PFSK-1 (cell line): ENCODE measurements around the gene TAS2R7.

Experiments used
- FOXP2 ChIP-seq: optimal IDR thresholded peaks from 2 replicates; pipeline ENCODE3; 2011; ENCODE audit warnings: borderline replicate concordance, control low read depth, inconsistent platforms; ENCODE audit not compliant: insufficient read depth; ENCODE audit errors: extremely low read length, extremely low read depth
- POLR2AphosphoS5 ChIP-seq: IDR thresholded peaks from 2 replicates; pipeline ENCODE4 v1.6.1; 2012; ENCODE audit warnings: low read depth, mild to moderate bottlenecking, control low read depth, low read length, moderate library complexity
- SIN3A ChIP-seq: IDR thresholded peaks from 2 replicates; pipeline ENCODE4 v1.6.1; 2012; ENCODE audit warnings: mild to moderate bottlenecking, low read length, moderate library complexity, borderline replicate concordance; ENCODE audit not compliant: insufficient read depth
- TAF1 ChIP-seq: IDR thresholded peaks from 2 replicates; pipeline ENCODE4 v1.6.1; 2012; ENCODE audit warnings: low read length, control low read depth, borderline replicate concordance; ENCODE audit not compliant: insufficient read depth
- TF ChIP-seq, protein P1 (sequence below), 2 experiments: IDR thresholded peaks; 2 replicates each; pipeline versions ENCODE4 v1.6.1 to v1.8.0; 2011 to 2012; ENCODE audit warnings: low read depth in 2 of 2, low read length in 2 of 2, control low read depth in 1 of 2, inconsistent platforms in 1 of 2, mild to moderate bottlenecking in 1 of 2, moderate library complexity in 1 of 2; ENCODE audit not compliant: insufficient read depth in 1 of 2

Gene TAS2R7

DNA sequence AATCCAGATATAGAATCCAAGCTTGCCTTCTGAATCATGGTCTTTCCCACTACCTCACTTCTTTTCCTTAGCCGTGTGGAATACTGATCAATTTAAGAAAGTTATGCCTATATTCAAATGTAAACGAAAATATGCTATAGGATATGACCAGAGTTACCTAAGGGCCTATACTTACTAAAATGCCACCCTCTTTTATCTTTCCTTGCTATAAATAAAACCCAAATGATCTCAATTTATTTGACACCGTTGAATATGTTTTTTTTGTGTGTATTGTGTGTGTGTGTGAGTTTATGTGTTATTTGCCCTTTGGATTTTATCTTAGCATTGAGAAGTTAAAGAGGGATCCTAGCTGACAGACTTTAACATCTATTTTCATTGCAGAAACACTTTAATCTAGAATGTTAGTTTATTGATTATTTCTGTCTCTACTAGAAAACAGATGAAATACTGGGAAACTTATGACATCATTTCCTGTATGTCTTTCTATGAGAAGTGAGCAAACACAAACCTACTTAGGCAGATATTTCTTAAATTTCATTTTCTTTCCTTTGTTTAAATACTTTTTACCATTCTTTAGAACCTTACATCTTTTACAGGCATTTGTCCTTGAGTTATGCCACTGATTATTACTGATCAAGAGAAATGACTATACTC lies 9.6 kb upstream of the TAS2R7 start:
- TF ChIP-seq TAF1, result no peak
- TF ChIP-seq FOXP2, result no peak
- no peak for TF ChIP-seq POLR2AphosphoS5
- no peak for TF ChIP-seq SIN3A
- TF ChIP-seq, protein P1, sequence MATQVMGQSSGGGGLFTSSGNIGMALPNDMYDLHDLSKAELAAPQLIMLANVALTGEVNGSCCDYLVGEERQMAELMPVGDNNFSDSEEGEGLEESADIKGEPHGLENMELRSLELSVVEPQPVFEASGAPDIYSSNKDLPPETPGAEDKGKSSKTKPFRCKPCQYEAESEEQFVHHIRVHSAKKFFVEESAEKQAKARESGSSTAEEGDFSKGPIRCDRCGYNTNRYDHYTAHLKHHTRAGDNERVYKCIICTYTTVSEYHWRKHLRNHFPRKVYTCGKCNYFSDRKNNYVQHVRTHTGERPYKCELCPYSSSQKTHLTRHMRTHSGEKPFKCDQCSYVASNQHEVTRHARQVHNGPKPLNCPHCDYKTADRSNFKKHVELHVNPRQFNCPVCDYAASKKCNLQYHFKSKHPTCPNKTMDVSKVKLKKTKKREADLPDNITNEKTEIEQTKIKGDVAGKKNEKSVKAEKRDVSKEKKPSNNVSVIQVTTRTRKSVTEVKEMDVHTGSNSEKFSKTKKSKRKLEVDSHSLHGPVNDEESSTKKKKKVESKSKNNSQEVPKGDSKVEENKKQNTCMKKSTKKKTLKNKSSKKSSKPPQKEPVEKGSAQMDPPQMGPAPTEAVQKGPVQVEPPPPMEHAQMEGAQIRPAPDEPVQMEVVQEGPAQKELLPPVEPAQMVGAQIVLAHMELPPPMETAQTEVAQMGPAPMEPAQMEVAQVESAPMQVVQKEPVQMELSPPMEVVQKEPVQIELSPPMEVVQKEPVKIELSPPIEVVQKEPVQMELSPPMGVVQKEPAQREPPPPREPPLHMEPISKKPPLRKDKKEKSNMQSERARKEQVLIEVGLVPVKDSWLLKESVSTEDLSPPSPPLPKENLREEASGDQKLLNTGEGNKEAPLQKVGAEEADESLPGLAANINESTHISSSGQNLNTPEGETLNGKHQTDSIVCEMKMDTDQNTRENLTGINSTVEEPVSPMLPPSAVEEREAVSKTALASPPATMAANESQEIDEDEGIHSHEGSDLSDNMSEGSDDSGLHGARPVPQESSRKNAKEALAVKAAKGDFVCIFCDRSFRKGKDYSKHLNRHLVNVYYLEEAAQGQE (IDR thresholded peaks at IDR 0.05; ENCODE audit: insufficient read depth in 1 of 2, low read depth in 2 of 2, low read length in 2 of 2), result no peak

- TF ChIP-seq, protein P1 (IDR thresholded peaks at IDR 0.05; ENCODE audit: insufficient read depth in 1 of 2, low read depth in 2 of 2, low read length in 2 of 2), result no peak
- TF ChIP-seq SIN3A, result no peak
- no peak for TF ChIP-seq FOXP2
- no peak for TF ChIP-seq POLR2AphosphoS5
- no peak for TF ChIP-seq TAF1
These were observed 7.6 kb upstream of the TAS2R7 start, which contains the start of gene TAS2R9 for GRCh38 chr12:10810068-10810467. TAS2R9 (minus strand) TSS chr12:10810168; CDS start chr12:10810075, 93 bp downstream.

DNA sequence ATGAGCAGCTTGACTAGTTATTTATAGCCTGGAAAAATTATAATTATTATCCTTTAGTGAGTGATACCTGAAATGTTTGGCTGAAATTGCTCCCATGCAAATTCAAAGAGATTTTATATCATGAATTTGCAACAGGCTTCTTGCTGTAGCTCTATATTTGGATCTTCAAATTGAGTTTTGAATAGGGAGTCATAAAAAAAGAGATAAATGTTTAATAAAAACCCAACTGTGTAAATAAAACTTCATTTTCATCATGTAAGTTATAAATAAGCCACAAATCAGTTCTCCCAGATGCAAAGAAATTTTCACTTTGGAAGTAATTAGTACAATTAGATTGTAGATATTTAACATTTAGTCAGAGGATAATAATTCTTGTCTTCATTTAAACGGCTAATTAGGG lies 4.8 kb upstream of the TAS2R7 start, which contains the start of gene TAS2R8:
TAS2R8 (minus strand) TSS at position 101 of the 400 bp plus-strand sequence. CDS start 306 bp downstream, outside the sequence.
- TF ChIP-seq TAF1 (no peak), SIN3A (no peak), POLR2AphosphoS5 (no peak), FOXP2 (no peak)
- TF ChIP-seq, protein P1 (IDR thresholded peaks at IDR 0.05; ENCODE audit: insufficient read depth in 1 of 2, low read depth in 2 of 2, low read length in 2 of 2), result no peak

GRCh38 chr12:10801741-10802140 lies 686 bp downstream of the TAS2R7 start:
- TF ChIP-seq, protein P1 (IDR thresholded peaks at IDR 0.05; ENCODE audit: insufficient read depth in 1 of 2, low read depth in 2 of 2, low read length in 2 of 2), result no peak
- TF ChIP-seq POLR2AphosphoS5 (no peak), FOXP2 (no peak), TAF1 (no peak), SIN3A (no peak)
